CD4-positive, CD25-positive, alpha-beta regulatory T cell (primary cell): ENCODE data around the gene ITPRIPL1. TPM values are rescaled to one million over a fixed set of nuclear protein-coding genes. Genes with fewer than 3 reads are reported as not detected.

ENCODE experiments used
- ATAC-seq, 2 donors: fragments of 150-1000 bp; cut with Tn5 transposase; one replicate each; pipeline ENCODE4 v1.10.0; 2021; ENCODE audit warnings: low read depth in 2 of 2, moderate number of reproducible peaks in 2 of 2, moderate library complexity in 1 of 2
- DNase-seq, 3 donors: peaks; one replicate each; pipeline versions ENCODE4 v3.0.0 to v3.0.0-alpha.2; 2012 to 2022; ENCODE audit warnings: mixed read lengths in 1 of 3
- H3K27ac ChIP-seq: one replicate; pipeline ENCODE4 v1.7.0; 2013; ENCODE audit warnings: mild to moderate bottlenecking, low read length; ENCODE audit not compliant: insufficient read depth, poor library complexity, severe bottlenecking
- H3K27me3 ChIP-seq: one replicate; pipeline ENCODE4 v1.7.0; 2013; ENCODE audit warnings: low read length; ENCODE audit not compliant: control insufficient read depth, insufficient read depth
- H3K36me3 ChIP-seq: one replicate; pipeline ENCODE4 v1.7.0; 2013; ENCODE audit warnings: mild to moderate bottlenecking, low read length, moderate library complexity; ENCODE audit not compliant: control insufficient read depth, insufficient read depth
- H3K4me1 ChIP-seq: 2 replicates; pipeline ENCODE4 v1.7.0; 2013; ENCODE audit warnings: mild to moderate bottlenecking, low read length; ENCODE audit not compliant: insufficient read depth, control insufficient read depth, poor library complexity, severe bottlenecking
- H3K4me3 ChIP-seq: one replicate; pipeline ENCODE4 v1.7.0; 2013; ENCODE audit warnings: low read depth, mild to moderate bottlenecking, low read length, moderate library complexity
- H3K9me3 ChIP-seq, 2 experiments: 1 replicate in 1 of 2; 2 replicates in 1 of 2; pipeline ENCODE4 v1.7.0; 2013; ENCODE audit warnings: low read length in 2 of 2, mild to moderate bottlenecking in 1 of 2, moderate library complexity in 1 of 2; ENCODE audit not compliant: control insufficient read depth in 2 of 2
- H3K27ac Mint-ChIP-seq, 3 donors: one replicate each; pipeline ENCODE4 v1.8.0; 2020 to 2022; ENCODE audit warnings: mild to moderate bottlenecking in 3 of 3, mixed read lengths in 3 of 3, moderate library complexity in 2 of 3
- H3K27me3 Mint-ChIP-seq: one replicate; pipeline ENCODE4 v1.8.0; 2022; ENCODE audit warnings: mild to moderate bottlenecking, mixed read lengths
- H3K36me3 Mint-ChIP-seq: one replicate; pipeline ENCODE4 v1.8.0; 2020; ENCODE audit warnings: mixed read lengths
- H3K4me1 Mint-ChIP-seq, 4 donors: one replicate each; pipeline ENCODE4 v1.8.0; 2020 to 2022; ENCODE audit warnings: mixed read lengths in 4 of 4, mild to moderate bottlenecking in 1 of 4
- H3K4me3 Mint-ChIP-seq, 4 donors: one replicate each; pipeline ENCODE4 v1.8.0; 2020 to 2022; ENCODE audit warnings: mild to moderate bottlenecking in 4 of 4, mixed read lengths in 4 of 4, moderate library complexity in 3 of 4
- H3K9me3 Mint-ChIP-seq, 7 donors: one replicate each; pipeline ENCODE4 v1.8.0; 2020 to 2022; ENCODE audit warnings: mixed read lengths in 7 of 7, mild to moderate bottlenecking in 3 of 7, moderate library complexity in 2 of 7
- polyA plus RNA-seq, 4 donors: library from polyadenylated mRNA; unstranded; fragments of 300-500 nt; fragmentation: Illumina TruSeq; gene quantifications; one replicate each; pipeline ENCODE4 v1.2.3, GENCODE V29; 2021
- total RNA-seq: library from RNA; stranded (reverse); gene quantifications from one replicate; pipeline ENCODE4 v1.2.3, GENCODE V29; 2022

ITPRIPL1 gene
- total and polyA plus RNA-seq, 5 donors from 2014 or later = 7.5 to 27.8 (median 13.6) TPM

GRCh38 chr2:96345438-96345837 is 20.3 kb downstream of the ITPRIPL1 start:
- Histone ChIP-seq H3K27ac (peak overlapping the region; percentile 95), H3K9me3 (no peaks in the 10 kb centered on the region), H3K4me3 (no peak overlapping the region), H3K4me1 (peaks cover 48% of the 10 kb centered on the region), H3K36me3 (peaks cover 8% of the 10 kb centered on the region), H3K27me3 (no peaks in the 10 kb centered on the region)
- Mint-ChIP-seq H3K36me3 (no peaks in the 10 kb centered on the region), H3K4me3 (peak overlapping the region in 2 of 4 donors; percentile 11 to 45), H3K9me3 (no peaks in the 10 kb centered on the region), H3K4me1 (peaks cover 37 to 60% (median 48%) of the 10 kb centered on the region in 4 donors), H3K27me3 (no peaks in the 10 kb centered on the region), H3K27ac (peak overlapping the region; percentile 26 to 90 (median 90))
- no peak for DNase-seq
- no peak for ATAC-seq

- H3K9me3 Mint-ChIP-seq = no peaks in the 10 kb centered on the region
- peaks cover 34 to 56% (median 44%) of the 10 kb centered on the region in 4 donors for H3K4me1 Mint-ChIP-seq
- H3K36me3 Mint-ChIP-seq = no peaks in the 10 kb centered on the region
- no peaks in the 10 kb centered on the region for H3K27me3 Mint-ChIP-seq
- ATAC-seq (no peak), DNase-seq (no peak)
- no peak overlapping the region for H3K4me3 Mint-ChIP-seq
- H3K4me3 ChIP-seq = no peak overlapping the region
- no peak overlapping the region for H3K27ac ChIP-seq
- H3K4me1 ChIP-seq = peaks cover 45% of the 10 kb centered on the region
- H3K9me3 ChIP-seq = no peaks in the 10 kb centered on the region
- no peaks in the 10 kb centered on the region for H3K27me3 ChIP-seq
- peaks cover 8% of the 10 kb centered on the region for H3K36me3 ChIP-seq
- H3K27ac Mint-ChIP-seq = peak overlapping the region; percentile 81 to 90 (median 90)
These were observed 20.8 kb downstream of the ITPRIPL1 start for GRCh38 chr2:96345868-96346462.

- Histone ChIP-seq H3K9me3 (no peaks in the 10 kb centered on the region), H3K36me3 (peaks cover 8% of the 10 kb centered on the region), H3K4me3 (no peak overlapping the region), H3K27ac (no peak overlapping the region), H3K4me1 (peaks cover 32% of the 10 kb centered on the region), H3K27me3 (no peaks in the 10 kb centered on the region)
- ATAC-seq = no peak
- Mint-ChIP-seq H3K27me3 (no peaks in the 10 kb centered on the region), H3K9me3 (no peaks in the 10 kb centered on the region), H3K4me1 (peaks cover 23 to 42% (median 31%) of the 10 kb centered on the region in 4 donors), H3K36me3 (no peaks in the 10 kb centered on the region), H3K4me3 (no peak overlapping the region), H3K27ac (peak overlapping the region in 2 of 3 donors; percentile 29 to 75)
- DNase-seq = no peak
These were observed 22.3 kb downstream of the ITPRIPL1 start for GRCh38 chr2:96347395-96347794.

- no peaks in the 10 kb centered on the region for H3K4me1 ChIP-seq
- Mint-ChIP-seq H3K27ac (no peak overlapping the region), H3K27me3 (no peaks in the 10 kb centered on the region), H3K36me3 (no peaks in the 10 kb centered on the region), H3K4me1 (no peaks in the 10 kb centered on the region), H3K9me3 (no peaks in the 10 kb centered on the region), H3K4me3 (no peak overlapping the region)
- no peaks in the 10 kb centered on the region for H3K27me3 ChIP-seq
- H3K4me3 ChIP-seq = no peak overlapping the region
- no peak overlapping the region for H3K27ac ChIP-seq
- H3K9me3 ChIP-seq = no peaks in the 10 kb centered on the region
- H3K36me3 ChIP-seq = peaks cover 19% of the 10 kb centered on the region
- no peak for DNase-seq
- ATAC-seq = no peak
These were observed 28.0 kb downstream of the ITPRIPL1 start for GRCh38 chr2:96353032-96353561.

- no peak for ATAC-seq
- Histone ChIP-seq H3K27ac (no peak overlapping the region), H3K36me3 (peaks cover 17% of the 10 kb centered on the region), H3K27me3 (no peaks in the 10 kb centered on the region), H3K4me1 (no peaks in the 10 kb centered on the region), H3K4me3 (no peak overlapping the region), H3K9me3 (no peaks in the 10 kb centered on the region)
- Mint-ChIP-seq H3K36me3 (no peaks in the 10 kb centered on the region), H3K4me1 (no peaks in the 10 kb centered on the region), H3K27ac (peak overlapping the region in 1 of 3 donors; percentile 44), H3K4me3 (no peak overlapping the region), H3K27me3 (no peaks in the 10 kb centered on the region), H3K9me3 (no peaks in the 10 kb centered on the region)
- DNase-seq = no peak
These were observed 28.5 kb downstream of the ITPRIPL1 start for GRCh38 chr2:96353606-96354101.

GRCh38 chr2:96354492-96354891 is 29.4 kb downstream of the ITPRIPL1 start:
- H3K4me1 Mint-ChIP-seq = peaks cover 0 to 6% (median 4%) of the 10 kb centered on the region in 4 donors
- ATAC-seq (no peak), DNase-seq (no peak)
- H3K36me3 ChIP-seq = peaks cover 13% of the 10 kb centered on the region
- H3K27ac Mint-ChIP-seq = no peak overlapping the region
- H3K9me3 Mint-ChIP-seq = no peaks in the 10 kb centered on the region
- no peak overlapping the region for H3K4me3 Mint-ChIP-seq
- H3K27ac ChIP-seq = no peak overlapping the region
- no peaks in the 10 kb centered on the region for H3K36me3 Mint-ChIP-seq
- H3K27me3 Mint-ChIP-seq = no peaks in the 10 kb centered on the region
- no peak overlapping the region for H3K4me3 ChIP-seq
- H3K27me3 ChIP-seq = no peaks in the 10 kb centered on the region
- H3K4me1 ChIP-seq = peaks cover 8% of the 10 kb centered on the region
- H3K9me3 ChIP-seq = no peaks in the 10 kb centered on the region

- peaks cover 11% of the 10 kb centered on the region for H3K36me3 ChIP-seq
- no peak for DNase-seq
- H3K36me3 Mint-ChIP-seq = no peaks in the 10 kb centered on the region
These were observed 31.8 kb downstream of the ITPRIPL1 start for GRCh38 chr2:96356889-96357288.

GRCh38 chr2:96359310-96359709 is 34.2 kb downstream of the ITPRIPL1 start:
- Histone ChIP-seq H3K4me3 (peak overlapping the region; percentile 8), H3K27ac (peak overlapping the region; percentile 78), H3K4me1 (peaks cover 21% of the 10 kb centered on the region), H3K36me3 (peaks cover 2% of the 10 kb centered on the region), H3K9me3 (no peaks in the 10 kb centered on the region), H3K27me3 (no peaks in the 10 kb centered on the region)
- ATAC-seq = peak; percentile 63 to 65
- Mint-ChIP-seq H3K27me3 (no peaks in the 10 kb centered on the region), H3K27ac (peak overlapping the region; percentile 87 to 90 (median 90)), H3K9me3 (no peaks in the 10 kb centered on the region), H3K4me3 (no peak overlapping the region), H3K36me3 (no peaks in the 10 kb centered on the region), H3K4me1 (peaks cover 1 to 21% (median 13%) of the 10 kb centered on the region in 4 donors)
- peak; percentile 20 to 44 (median 36) for DNase-seq

More at GRCh38 chr2:96356889-96357288, 31.8 kb downstream of the ITPRIPL1 start:
- no peak overlapping the region for H3K27ac ChIP-seq
- ATAC-seq = no peak
- Mint-ChIP-seq H3K27ac (peak overlapping the region in 1 of 3 donors; percentile 62), H3K4me3 (no peak overlapping the region), H3K4me1 (peaks cover 1 to 21% (median 13%) of the 10 kb centered on the region in 4 donors), H3K9me3 (no peaks in the 10 kb centered on the region), H3K27me3 (no peaks in the 10 kb centered on the region)
- H3K4me1 ChIP-seq = peaks cover 21% of the 10 kb centered on the region
- no peaks in the 10 kb centered on the region for H3K27me3 ChIP-seq
- no peak overlapping the region for H3K4me3 ChIP-seq
- H3K9me3 ChIP-seq = no peaks in the 10 kb centered on the region
